Activated CD4-positive, alpha-beta T cell treated with anti-CD3 and anti-CD28 coated beads, Interleukin-2, Interleukin-4, amounts not matched to agents 100 ng/mL and 50 ng/mL, durations not matched to agents 16 hours and 8 hours (primary cell): Measurements from ENCODE around the gene CSNK2B.

Experiments used
- DNase-seq: peaks from one replicate; pipeline ENCODE4 v3.0.0-alpha.2; 2020; ENCODE audit warnings: low spot score

CSNK2B gene

DNA sequence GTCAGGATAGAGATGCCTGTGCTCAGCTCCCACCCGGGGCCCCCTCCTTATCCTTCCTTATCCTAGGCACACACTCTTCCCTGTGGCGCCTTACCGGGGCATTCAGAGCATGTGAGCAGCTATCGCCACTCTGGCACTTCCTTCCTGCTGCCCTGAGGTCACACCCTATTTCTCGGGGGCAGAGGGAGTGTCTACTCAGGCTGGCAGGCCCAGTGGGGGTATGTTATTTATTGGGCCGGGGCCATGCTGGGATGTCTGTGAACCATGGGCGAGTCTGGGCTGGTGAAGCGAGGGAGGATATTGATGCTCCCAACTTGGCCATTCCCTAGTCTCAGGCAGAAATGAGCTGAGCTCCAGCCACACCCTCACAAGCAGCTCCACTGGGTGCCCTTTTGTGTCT, 45.4 kb downstream of the CSNK2B start:
- no peak for DNase-seq

DNA sequence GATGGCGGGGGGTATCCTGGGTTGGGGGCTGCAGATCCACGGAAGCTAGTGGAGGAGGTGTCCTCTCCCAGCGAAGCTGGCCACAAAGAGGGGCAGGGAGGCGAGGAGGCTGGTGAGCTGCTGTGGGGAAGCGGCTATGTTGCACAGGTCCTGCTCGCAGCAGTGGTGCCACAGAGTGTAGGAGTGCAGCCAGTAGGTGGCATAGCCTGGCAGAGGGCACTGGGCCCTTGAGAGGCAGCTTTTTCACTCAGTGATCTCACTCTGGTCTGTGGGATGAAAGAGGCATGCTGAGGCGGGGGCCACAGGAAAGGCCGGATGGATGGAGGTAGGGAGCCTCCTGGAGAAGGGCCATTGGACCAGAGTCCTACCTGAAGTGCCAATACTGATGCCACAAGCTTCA, 46.4 kb downstream of the CSNK2B start:
- no peak for DNase-seq

DNA sequence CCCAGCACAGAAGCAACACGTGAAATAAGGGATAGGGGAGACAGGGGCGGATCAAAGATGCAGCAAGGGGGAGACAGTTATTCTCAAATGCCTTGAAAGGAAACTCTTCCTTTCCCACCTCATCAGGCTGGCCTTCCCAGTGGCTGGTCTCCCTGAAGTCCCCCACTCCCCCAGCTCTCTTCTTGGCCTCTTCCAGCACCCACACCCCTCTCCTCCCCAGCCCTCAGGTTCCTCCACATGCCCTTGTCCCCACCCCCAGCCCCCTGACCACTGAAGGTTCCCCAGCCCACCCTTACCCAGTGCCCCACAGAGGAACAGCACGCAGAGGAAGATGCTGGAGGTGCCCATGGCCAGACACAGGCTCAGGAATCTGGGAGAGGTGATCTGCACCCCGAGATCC, 47.6 kb downstream of the CSNK2B start:
- DNase-seq = no peak

GRCh38 chr6:31713991-31714684, 48.3 kb downstream of the CSNK2B start:
- no peak for DNase-seq

DNA sequence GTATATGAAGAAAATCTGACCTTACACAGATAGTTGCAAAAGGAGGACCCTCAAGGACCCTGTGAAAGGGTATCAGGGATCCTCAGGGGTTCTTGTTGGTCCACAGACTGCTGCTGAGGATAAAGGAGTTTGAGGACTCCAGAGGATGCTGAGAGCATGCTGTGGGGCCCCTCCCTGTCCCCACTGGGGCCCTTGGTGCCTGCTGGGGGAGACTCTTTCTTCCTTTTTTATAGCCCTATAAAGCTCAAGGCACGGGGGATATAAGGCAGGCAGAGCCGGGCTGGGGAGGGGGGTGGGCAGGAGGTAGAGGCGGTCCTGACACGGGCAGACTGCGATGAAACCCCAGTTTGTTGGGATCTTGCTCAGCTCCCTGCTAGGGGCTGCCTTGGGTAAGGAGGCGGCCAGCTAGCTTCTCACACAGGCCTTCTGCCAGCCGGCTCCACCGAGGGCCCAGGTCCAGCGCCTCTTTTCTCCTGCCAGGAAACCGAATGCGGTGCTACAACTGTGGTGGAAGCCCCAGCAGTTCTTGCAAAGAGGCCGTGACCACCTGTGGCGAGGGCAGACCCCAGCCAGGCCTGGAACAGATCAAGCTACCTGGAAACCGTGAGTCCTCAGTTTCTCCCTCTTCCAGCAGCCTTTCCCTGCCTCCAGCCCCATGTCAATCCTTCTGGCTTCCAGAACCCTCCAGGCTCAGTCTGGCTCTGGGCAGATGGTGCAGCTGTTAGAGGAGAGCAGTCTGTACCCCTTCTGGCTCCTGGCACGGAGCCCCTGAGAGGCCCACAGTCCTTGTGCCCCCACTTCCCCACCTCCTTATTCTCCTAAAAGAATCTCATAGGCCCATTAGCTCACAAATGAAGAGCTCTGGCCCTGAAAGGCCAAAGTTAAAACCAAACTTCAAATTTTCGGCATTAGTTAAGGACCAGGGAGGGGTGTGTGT, 49.4 kb downstream of the CSNK2B start, which contains the start of gene LY6G6D:
Gene LY6G6D, plus strand, starts transcription at position 327 of the 937 bp plus-strand sequence. Its CDS starts 8 bp downstream, at position 335.
- DNase-seq = no peak

DNA sequence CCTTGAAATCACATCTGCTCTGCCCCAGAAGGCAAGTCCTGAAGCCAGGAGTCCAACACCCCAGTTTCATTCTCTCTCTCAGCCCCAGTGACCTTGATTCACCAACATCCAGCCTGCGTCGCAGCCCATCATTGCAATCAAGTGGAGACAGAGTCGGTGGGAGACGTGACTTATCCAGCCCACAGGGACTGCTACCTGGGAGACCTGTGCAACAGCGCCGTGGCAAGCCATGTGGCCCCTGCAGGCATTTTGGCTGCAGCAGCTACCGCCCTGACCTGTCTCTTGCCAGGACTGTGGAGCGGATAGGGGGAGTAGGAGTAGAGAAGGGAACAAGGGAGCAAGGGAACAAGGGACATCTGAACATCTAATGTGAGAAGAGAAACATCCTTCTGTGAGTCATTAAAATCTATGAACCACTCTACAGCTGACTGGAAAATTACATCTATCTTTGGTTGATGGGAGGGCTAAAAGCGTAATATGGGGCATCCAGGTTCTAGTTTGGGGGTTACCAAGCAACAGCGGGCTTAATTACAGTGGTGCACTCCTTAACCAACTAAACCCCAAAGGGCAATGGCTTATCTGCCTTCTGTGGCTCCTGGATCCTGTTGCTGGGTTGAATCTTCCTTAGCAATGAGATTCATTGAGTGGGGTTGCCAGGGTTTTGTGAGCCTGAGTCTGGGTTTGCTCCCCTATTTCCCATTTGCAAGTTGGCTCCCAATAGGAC, 51.8 kb downstream of the CSNK2B start:
- DNase-seq = no peak

DNA sequence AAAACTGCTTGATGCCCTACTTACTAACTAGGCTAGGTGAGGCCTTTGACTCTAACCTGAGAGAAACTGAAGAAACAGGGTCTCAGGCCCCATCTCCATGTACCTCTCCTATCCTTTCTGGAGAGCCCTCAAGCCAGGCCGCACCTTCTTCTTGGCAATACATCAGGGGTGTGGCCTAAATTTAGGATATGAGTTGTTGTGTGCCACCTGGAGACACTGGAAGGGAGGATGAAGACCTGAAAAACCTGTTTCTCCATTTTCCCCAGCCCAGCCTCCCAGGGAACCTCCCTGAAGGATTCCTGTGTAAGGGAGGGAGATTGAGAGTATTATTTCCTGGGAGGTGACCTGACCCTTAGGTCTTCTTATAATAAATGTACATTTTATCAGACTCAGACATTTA, 52.4 kb downstream of the CSNK2B start:
- DNase-seq = no peak

DNA sequence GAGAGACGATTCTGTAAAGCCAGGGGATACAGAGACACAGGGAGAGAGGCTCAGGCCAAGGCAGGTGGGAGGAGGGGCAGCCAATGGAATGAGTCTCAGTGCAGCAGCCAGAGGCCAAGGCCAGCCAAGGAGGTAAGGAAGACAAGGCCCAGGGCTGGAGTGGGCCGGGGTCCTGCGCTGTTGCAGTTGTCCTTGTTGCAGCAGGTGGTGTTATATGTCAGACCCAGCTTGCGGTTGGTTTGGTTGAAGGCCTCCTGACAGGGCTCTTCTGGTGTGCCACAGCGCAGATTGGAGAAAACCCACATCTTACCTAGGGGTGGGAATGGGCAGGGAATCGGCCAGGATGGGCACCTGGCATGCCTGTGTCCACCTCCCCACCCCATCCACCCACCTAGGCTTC, 53.1 kb downstream of the CSNK2B start:
- no peak for DNase-seq
